C4-2B (cell line): ENCODE measurements around the gene FGF21.
A peak's percentile ranks its signal among the peaks of the same experiment; 100 is the strongest.

Source experiments
- H3K27ac ChIP-seq: fragments of 450-650 bp; 2 replicates; pipeline ENCODE4 v1.5.1; 2017
- ZFX ChIP-seq: fragments of 450-650 bp; IDR thresholded peaks from 2 replicates; pipeline ENCODE4 v1.6.1; 2017
- TF ChIP-seq, protein P1 (sequence below): fragments of 450-650 bp; conservative IDR thresholded peaks from 2 replicates; pipeline ENCODE4 v1.5.1; 2017; ENCODE audit warnings: mild to moderate bottlenecking

Gene FGF21

GRCh38 chr19:48751845-48752495 is 3.4 kb upstream of the FGF21 start:
- H3K27ac ChIP-seq, result peak overlapping the region; percentile 87

GRCh38 chr19:48752496-48753365 is 2.6 kb upstream of the FGF21 start, which contains the start of gene FUT1:
Gene FUT1, minus strand, starts transcription at chr19:48752641. Its CDS starts 1,360 bp downstream, at chr19:48751281.
- TF ChIP-seq, protein P1, sequence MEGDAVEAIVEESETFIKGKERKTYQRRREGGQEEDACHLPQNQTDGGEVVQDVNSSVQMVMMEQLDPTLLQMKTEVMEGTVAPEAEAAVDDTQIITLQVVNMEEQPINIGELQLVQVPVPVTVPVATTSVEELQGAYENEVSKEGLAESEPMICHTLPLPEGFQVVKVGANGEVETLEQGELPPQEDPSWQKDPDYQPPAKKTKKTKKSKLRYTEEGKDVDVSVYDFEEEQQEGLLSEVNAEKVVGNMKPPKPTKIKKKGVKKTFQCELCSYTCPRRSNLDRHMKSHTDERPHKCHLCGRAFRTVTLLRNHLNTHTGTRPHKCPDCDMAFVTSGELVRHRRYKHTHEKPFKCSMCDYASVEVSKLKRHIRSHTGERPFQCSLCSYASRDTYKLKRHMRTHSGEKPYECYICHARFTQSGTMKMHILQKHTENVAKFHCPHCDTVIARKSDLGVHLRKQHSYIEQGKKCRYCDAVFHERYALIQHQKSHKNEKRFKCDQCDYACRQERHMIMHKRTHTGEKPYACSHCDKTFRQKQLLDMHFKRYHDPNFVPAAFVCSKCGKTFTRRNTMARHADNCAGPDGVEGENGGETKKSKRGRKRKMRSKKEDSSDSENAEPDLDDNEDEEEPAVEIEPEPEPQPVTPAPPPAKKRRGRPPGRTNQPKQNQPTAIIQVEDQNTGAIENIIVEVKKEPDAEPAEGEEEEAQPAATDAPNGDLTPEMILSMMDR, result no peak; the same call in 1 of the 2 replicates
- 0 out of 2 replicates have a peak, but pooled peaks have one; percentile 11 for TF ChIP-seq ZFX
- peak within 1 kb of the TSS; percentile 87 for H3K27ac ChIP-seq

More at GRCh38 chr19:48751845-48752495, 3.4 kb upstream of the FGF21 start:
- TF ChIP-seq, protein P1, result no peak

DNA sequence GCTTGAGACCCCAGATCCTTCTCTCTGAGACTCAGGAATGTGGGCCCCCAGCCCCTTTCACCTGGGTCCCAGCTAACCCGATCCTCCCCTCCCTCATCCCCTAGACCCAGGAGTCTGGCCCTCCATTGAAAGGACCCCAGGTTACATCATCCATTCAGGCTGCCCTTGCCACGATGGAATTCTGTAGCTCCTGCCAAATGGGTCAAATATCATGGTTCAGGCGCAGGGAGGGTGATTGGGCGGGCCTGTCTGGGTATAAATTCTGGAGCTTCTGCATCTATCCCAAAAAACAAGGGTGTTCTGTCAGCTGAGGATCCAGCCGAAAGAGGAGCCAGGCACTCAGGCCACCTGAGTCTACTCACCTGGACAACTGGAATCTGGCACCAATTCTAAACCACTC is 463 bp downstream of the FGF21 start:
- TF ChIP-seq, protein P1, result no peak
- no peak for TF ChIP-seq ZFX
- no peak overlapping the region for H3K27ac ChIP-seq

DNA sequence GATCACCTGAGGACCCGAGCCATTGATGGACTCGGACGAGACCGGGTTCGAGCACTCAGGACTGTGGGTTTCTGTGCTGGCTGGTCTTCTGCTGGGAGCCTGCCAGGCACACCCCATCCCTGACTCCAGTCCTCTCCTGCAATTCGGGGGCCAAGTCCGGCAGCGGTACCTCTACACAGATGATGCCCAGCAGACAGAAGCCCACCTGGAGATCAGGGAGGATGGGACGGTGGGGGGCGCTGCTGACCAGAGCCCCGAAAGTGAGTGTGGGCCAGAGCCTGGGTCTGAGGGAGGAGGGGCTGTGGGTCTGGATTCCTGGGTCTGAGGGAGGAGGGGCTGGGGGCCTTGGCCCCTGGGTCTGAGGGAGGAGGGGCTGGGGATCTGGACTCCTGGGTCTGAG is 888 bp downstream of the FGF21 start:
- H3K27ac ChIP-seq, result no peak overlapping the region
- no peak for TF ChIP-seq ZFX
- TF ChIP-seq, protein P1, result no peak

DNA sequence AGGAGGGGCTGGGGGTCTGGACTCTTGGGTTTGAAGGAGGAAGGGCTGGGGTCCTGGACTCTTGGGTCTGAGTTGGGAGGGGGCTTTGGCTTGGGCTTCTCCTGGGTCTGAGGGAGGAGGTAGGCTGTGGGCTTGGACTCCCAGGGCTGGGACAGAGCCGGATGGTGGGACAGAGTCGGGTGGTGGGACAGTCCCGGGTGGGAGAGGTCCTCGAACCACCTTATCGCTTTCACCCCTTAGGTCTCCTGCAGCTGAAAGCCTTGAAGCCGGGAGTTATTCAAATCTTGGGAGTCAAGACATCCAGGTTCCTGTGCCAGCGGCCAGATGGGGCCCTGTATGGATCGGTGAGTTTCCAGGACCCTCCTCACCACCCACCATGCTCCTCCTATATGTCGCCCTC is 1.4 kb downstream of the FGF21 start:
- no peak overlapping the region for H3K27ac ChIP-seq
- TF ChIP-seq, protein P1, result no peak
- no peak for TF ChIP-seq ZFX

GRCh38 chr19:48757089-48757675 is 1.9 kb downstream of the FGF21 start:
- no peak overlapping the region for H3K27ac ChIP-seq
- TF ChIP-seq, protein P1, result no peak
- TF ChIP-seq ZFX, result no peak

- H3K27ac ChIP-seq, result no peak overlapping the region
- no peak for TF ChIP-seq ZFX
- TF ChIP-seq, protein P1, result no peak
These were observed 2.4 kb downstream of the FGF21 start for GRCh38 chr19:48757741-48758144.
